Measurements from ENCODE around the gene COL25A1.
"Not testable (repeated sequence)": the region's sequence is repeated elsewhere in the genome, so short reads cannot be mapped to it uniquely, and the experiment has no call there.

The COL25A1 gene

GRCh38 chr4:109021630-109022029 lies 280.8 kb downstream of the COL25A1 start:
- H3K4me3 ChIP-seq (ENCODE audit: low read depth, low read length) = not testable (repeated sequence)

- no peak overlapping the region for H3K4me3 ChIP-seq (ENCODE audit: low read depth, low read length)
Measured at GRCh38 chr4:109020861-109021260, 281.6 kb downstream of the COL25A1 start.

- H3K4me3 ChIP-seq (ENCODE audit: low read depth, low read length) = no peak overlapping the region
Measured at GRCh38 chr4:109016200-109016599, 286.3 kb downstream of the COL25A1 start.

GRCh38 chr4:109015413-109015810 lies 287.0 kb downstream of the COL25A1 start:
- H3K4me3 ChIP-seq (ENCODE audit: low read depth, low read length) = no peak overlapping the region

GRCh38 chr4:109014593-109015412 lies 287.7 kb downstream of the COL25A1 start:
- H3K4me3 ChIP-seq (ENCODE audit: low read depth, low read length) = no peak overlapping the region

GRCh38 chr4:109012286-109012880 lies 290.1 kb downstream of the COL25A1 start:
- H3K4me3 ChIP-seq (ENCODE audit: low read depth, low read length) = no peak overlapping the region

- H3K4me3 ChIP-seq (ENCODE audit: low read depth, low read length) = no peak overlapping the region
Measured at GRCh38 chr4:109011241-109012026, 291.0 kb downstream of the COL25A1 start.

- H3K4me3 ChIP-seq (ENCODE audit: low read depth, low read length) = no peak overlapping the region
Measured at GRCh38 chr4:109010521-109010920, 291.9 kb downstream of the COL25A1 start.

- H3K4me3 ChIP-seq (ENCODE audit: low read depth, low read length) = no peak overlapping the region
Measured at GRCh38 chr4:109009909-109010308, 292.5 kb downstream of the COL25A1 start.

GRCh38 chr4:109007976-109008375 lies 294.5 kb downstream of the COL25A1 start:
- H3K4me3 ChIP-seq (ENCODE audit: low read depth, low read length) = no peak overlapping the region

GRCh38 chr4:109005523-109005922 lies 296.9 kb downstream of the COL25A1 start:
- H3K4me3 ChIP-seq (ENCODE audit: low read depth, low read length) = no peak overlapping the region

GRCh38 chr4:109004418-109004817 lies 298.0 kb downstream of the COL25A1 start:
- H3K4me3 ChIP-seq (ENCODE audit: low read depth, low read length) = no peak overlapping the region

- H3K4me3 ChIP-seq (ENCODE audit: low read depth, low read length) = no peak overlapping the region
Measured at GRCh38 chr4:109003964-109004363, 298.5 kb downstream of the COL25A1 start.

- H3K4me3 ChIP-seq (ENCODE audit: low read depth, low read length) = no peak overlapping the region
Measured at GRCh38 chr4:108991551-108992328, 310.7 kb downstream of the COL25A1 start.

- no peak overlapping the region for H3K4me3 ChIP-seq (ENCODE audit: low read depth, low read length)
Measured at GRCh38 chr4:108988464-108989195, 313.8 kb downstream of the COL25A1 start.

- H3K4me3 ChIP-seq (ENCODE audit: low read depth, low read length) = not testable (repeated sequence)
Measured at GRCh38 chr4:108984495-108984894, 318.0 kb downstream of the COL25A1 start.

GRCh38 chr4:108982402-108983185 lies 319.9 kb downstream of the COL25A1 start:
- H3K4me3 ChIP-seq (ENCODE audit: low read depth, low read length) = no peak overlapping the region

GRCh38 chr4:108980455-108981239 lies 321.8 kb downstream of the COL25A1 start:
- no peak overlapping the region for H3K4me3 ChIP-seq (ENCODE audit: low read depth, low read length)

- no peak overlapping the region for H3K4me3 ChIP-seq (ENCODE audit: low read depth, low read length)
Measured at GRCh38 chr4:108979759-108980158, 322.7 kb downstream of the COL25A1 start.
